Neural progenitor cell (in vitro differentiated cells): Measurements from ENCODE around the gene RASGRF1. TPM values are rescaled to one million over a fixed set of nuclear protein-coding genes. Genes with fewer than 3 reads are reported as not detected.

Experiments used
- DNase-seq: peaks from one replicate; pipeline ENCODE4 v3.0.0-alpha.2; 2016; ENCODE audit warnings: low spot score
- H2AFZ ChIP-seq: fragments of 200-600 bp; sonication (generic); replicated peaks from 2 replicates; pipeline ENCODE4 v1.6.1; 2016; ENCODE audit warnings: antibody characterized with exemption
- H3F3A ChIP-seq: fragments of 200-600 bp; sonication (generic); 2 replicates; pipeline ENCODE4 v1.6.1; 2016; ENCODE audit warnings: antibody characterized with exemption, low read depth
- H3K27ac ChIP-seq: fragments of 200-600 bp; sonication (generic); 2 replicates; pipeline ENCODE4 v1.5.1; 2016; ENCODE audit warnings: mild to moderate bottlenecking
- H3K27me3 ChIP-seq: fragments of 200-600 bp; sonication (generic); 2 replicates; pipeline ENCODE4 v1.6.1; 2016; ENCODE audit warnings: mild to moderate bottlenecking, moderate library complexity
- H3K36me3 ChIP-seq: fragments of 200-600 bp; sonication (generic); 2 replicates; pipeline ENCODE4 v1.5.1; 2016
- H3K4me1 ChIP-seq: fragments of 200-600 bp; sonication (generic); 2 replicates; pipeline ENCODE4 v1.6.1; 2016; ENCODE audit warnings: mixed run types
- H3K4me2 ChIP-seq: fragments of 200-600 bp; sonication (generic); 2 replicates; pipeline ENCODE4 v1.6.1; 2016
- H3K4me3 ChIP-seq: fragments of 200-600 bp; sonication (generic); 2 replicates; pipeline ENCODE4 v1.5.1; 2016
- H3K79me2 ChIP-seq: fragments of 200-600 bp; sonication (generic); 2 replicates; pipeline ENCODE4 v1.6.1; 2016; ENCODE audit warnings: low read depth
- H3K9ac ChIP-seq: fragments of 200-600 bp; sonication (generic); 2 replicates; pipeline ENCODE4 v1.6.1; 2016
- H3K9me3 ChIP-seq: fragments of 200-600 bp; sonication (generic); 2 replicates; pipeline ENCODE4 v1.5.1; 2016; ENCODE audit warnings: low read depth
- H4K20me1 ChIP-seq: fragments of 200-600 bp; sonication (generic); 2 replicates; pipeline ENCODE4 v1.6.1; 2016; ENCODE audit warnings: low read depth
- H3K27ac Mint-ChIP-seq: 3 replicates; pipeline ENCODE4 v1.8.0; 2021; ENCODE audit warnings: mixed read lengths
- H3K27me3 Mint-ChIP-seq: 2 replicates; pipeline ENCODE4 v1.8.0; 2022; ENCODE audit warnings: low read depth, mild to moderate bottlenecking, inconsistent platforms, moderate library complexity, mixed read lengths; ENCODE audit not compliant: insufficient read depth
- H3K36me3 Mint-ChIP-seq: 3 replicates; pipeline ENCODE4 v1.8.0; 2021; ENCODE audit warnings: mixed read lengths
- H3K4me1 Mint-ChIP-seq: 3 replicates; pipeline ENCODE4 v1.8.0; 2021; ENCODE audit warnings: mixed read lengths
- H3K4me3 Mint-ChIP-seq: 3 replicates; pipeline ENCODE4 v1.8.0; 2021; ENCODE audit warnings: mild to moderate bottlenecking, moderate library complexity, mixed read lengths
- H3K9me3 Mint-ChIP-seq: 3 replicates; pipeline ENCODE4 v1.8.0; 2020; ENCODE audit warnings: mixed read lengths
- EZH2 ChIP-seq: fragments of 200-600 bp; sonication (generic); IDR thresholded peaks from 2 replicates; pipeline ENCODE4 v1.6.1; 2017; ENCODE audit warnings: antibody characterized with exemption, mild to moderate bottlenecking, moderate library complexity
- total RNA-seq: library from RNA; depleted of rRNA; stranded (reverse); fragments of >200 nt; gene quantifications from 2 replicates; pipeline ENCODE4 v1.2.3, GENCODE V29; 2015; ENCODE audit warnings: low replicate concordance

RASGRF1 gene
- total RNA-seq, 1 donor from 2014 or later = 0.22 TPM

GRCh38 chr15:78910271-78910670 is 180.3 kb downstream of the RASGRF1 start:
- no peaks in the 10 kb centered on the region for H3K9me3 ChIP-seq
- H3K4me2 ChIP-seq = no peak overlapping the region
- peaks cover 8% of the 10 kb centered on the region for H3K4me1 Mint-ChIP-seq
- peaks cover 3% of the 10 kb centered on the region for H3K27me3 Mint-ChIP-seq
- H3K9me3 Mint-ChIP-seq = no peaks in the 10 kb centered on the region
- no peaks in the 10 kb centered on the region for H3K36me3 ChIP-seq
- peaks cover 60% of the 10 kb centered on the region for H4K20me1 ChIP-seq
- H3K4me3 Mint-ChIP-seq = no peak overlapping the region
- H3K27ac ChIP-seq = no peak overlapping the region
- DNase-seq = no peak
- H3K27ac Mint-ChIP-seq = no peak overlapping the region
- H3K4me1 ChIP-seq = no peaks in the 10 kb centered on the region
- peaks cover 57% of the 10 kb centered on the region for H3F3A ChIP-seq
- H3K27me3 ChIP-seq = no peaks in the 10 kb centered on the region
- H2AFZ ChIP-seq = no peak overlapping the region
- H3K4me3 ChIP-seq = no peak overlapping the region
- H3K36me3 Mint-ChIP-seq = peaks cover 32% of the 10 kb centered on the region
- no peak overlapping the region for H3K9ac ChIP-seq
- no peaks in the 10 kb centered on the region for H3K79me2 ChIP-seq
- TF ChIP-seq EZH2 = no peak

Other genes with a start within 250 kb of the RASGRF1 start
- gene MORF4L1, start 217.9 kb downstream of the RASGRF1 start, total RNA-seq = 633 and 930 TPM in 2 replicates
- 3.5 and 9.0 TPM in 2 replicates for gene CTSH, start 145.7 kb downstream of the RASGRF1 start, total RNA-seq
- gene ANKRD34C, start 191.9 kb upstream of the RASGRF1 start, total RNA-seq = not detected in 2 replicates
- 28.5 and 48.6 TPM in 2 replicates for gene TMED3, start 220.3 kb upstream of the RASGRF1 start, total RNA-seq